DND-41 (cell line): ENCODE measurements around the gene ARHGAP15.

Experiments
- ATAC-seq: fragments of 200-7000 bp; cut with Tn5 transposase; 3 replicates; pipeline ENCODE4 v1.9.1; 2021; ENCODE audit warnings: low read depth; ENCODE audit not compliant: insufficient read depth
- DNase-seq: peaks from one replicate; pipeline ENCODE4 v3.0.0-alpha.2; 2020
- H2AFZ ChIP-seq: 2 replicates; pipeline ENCODE4 v1.6.0; 2012; ENCODE audit warnings: low read depth, low read length
- H3K27ac ChIP-seq: 2 replicates; pipeline ENCODE4 v1.5.1; 2012; ENCODE audit warnings: low read length, inconsistent platforms
- H3K27me3 ChIP-seq: fragments of 200-600 bp; sonication (generic); 2 replicates; pipeline ENCODE4 v1.6.0; 2012; ENCODE audit warnings: low read length, mild to moderate bottlenecking, inconsistent platforms; ENCODE audit not compliant: insufficient read depth, poor library complexity
- H3K36me3 ChIP-seq: 2 replicates; pipeline ENCODE4 v1.5.1; 2012; ENCODE audit warnings: low read length, inconsistent platforms; ENCODE audit not compliant: insufficient read depth
- H3K4me1 ChIP-seq: 2 replicates; pipeline ENCODE4 v1.5.1; 2012; ENCODE audit warnings: mild to moderate bottlenecking, low read length; ENCODE audit not compliant: insufficient read depth
- H3K4me2 ChIP-seq: 2 replicates; pipeline ENCODE4 v1.6.0; 2012; ENCODE audit warnings: mild to moderate bottlenecking, moderate library complexity, low read length, inconsistent platforms; ENCODE audit not compliant: insufficient read depth
- H3K4me3 ChIP-seq, 2 experiments: fragments of 200-600 bp in 1 of 2; shearing (Covaris generic) in 1 of 2; 2 replicates each; pipeline ENCODE4 v1.5.1; 2012 to 2016; ENCODE audit warnings: inconsistent platforms in 2 of 2, low read length in 2 of 2, mild to moderate bottlenecking in 2 of 2, low read depth in 1 of 2, moderate library complexity in 1 of 2
- H3K79me2 ChIP-seq: 2 replicates; pipeline ENCODE4 v1.6.0; 2012; ENCODE audit warnings: low read length, inconsistent platforms; ENCODE audit not compliant: insufficient read depth
- H3K9ac ChIP-seq: 2 replicates; pipeline ENCODE4 v1.6.0; 2012; ENCODE audit warnings: low read depth, mild to moderate bottlenecking, inconsistent platforms, low read length, moderate library complexity
- H3K9me3 ChIP-seq: 2 replicates; pipeline ENCODE4 v1.5.1; 2012; ENCODE audit warnings: low read length, moderate library complexity, mild to moderate bottlenecking, inconsistent platforms; ENCODE audit not compliant: insufficient read depth, severe bottlenecking
- H4K20me1 ChIP-seq: 2 replicates; pipeline ENCODE4 v1.6.0; 2012; ENCODE audit warnings: low read length; ENCODE audit not compliant: insufficient read depth
- CTCF ChIP-seq: IDR thresholded peaks from 2 replicates; pipeline ENCODE4 v1.5.1; 2012; ENCODE audit warnings: borderline replicate concordance, low read length, moderate library complexity, mild to moderate bottlenecking; ENCODE audit not compliant: poor library complexity, severe bottlenecking; ENCODE audit errors: extremely low read depth
- EZH2 ChIP-seq: IDR thresholded peaks from 3 replicates; pipeline ENCODE4 v1.6.1; 2012; ENCODE audit warnings: borderline replicate concordance, low read depth, mild to moderate bottlenecking, moderate library complexity, low read length, inconsistent platforms; ENCODE audit not compliant: severe bottlenecking

The ARHGAP15 gene

GRCh38 chr2:143684551-143685320 lies 555.5 kb downstream of the ARHGAP15 start:
- no peak overlapping the region for H3K27ac ChIP-seq
- H3K4me2 ChIP-seq, result no peak overlapping the region
- H3K9ac ChIP-seq, result no peak overlapping the region
- no peaks in the 10 kb centered on the region for H3K4me1 ChIP-seq
- no peak overlapping the region for H2AFZ ChIP-seq
- no peaks in the 10 kb centered on the region for H3K9me3 ChIP-seq
- H4K20me1 ChIP-seq, result no peaks in the 10 kb centered on the region
- TF ChIP-seq CTCF (no peak), EZH2 (no peak)
- DNase-seq, result no peak
- no peaks in the 10 kb centered on the region for H3K27me3 ChIP-seq
- no peak overlapping the region for H3K4me3 ChIP-seq
- no peak for ATAC-seq
- peaks cover 7% of the 10 kb centered on the region; the same call in 1 of the 2 replicates for H3K36me3 ChIP-seq
- H3K79me2 ChIP-seq, result no peaks in the 10 kb centered on the region; the same call in 1 of the 2 replicates

GRCh38 chr2:143685421-143686078 lies 556.3 kb downstream of the ARHGAP15 start:
- DNase-seq (no peak), ATAC-seq (no peak)
- Histone ChIP-seq H3K27ac (no peak overlapping the region), H4K20me1 (no peaks in the 10 kb centered on the region), H2AFZ (no peak overlapping the region), H3K27me3 (no peaks in the 10 kb centered on the region), H3K79me2 (no peaks in the 10 kb centered on the region; the same call in 1 of the 2 replicates), H3K4me3 (no peak overlapping the region), H3K4me2 (no peak overlapping the region), H3K4me1 (no peaks in the 10 kb centered on the region), H3K9ac (no peak overlapping the region), H3K36me3 (peaks cover 14% of the 10 kb centered on the region; the same call in 1 of the 2 replicates), H3K9me3 (no peaks in the 10 kb centered on the region)
- TF ChIP-seq EZH2, result no peak
- no peak for TF ChIP-seq CTCF

- Histone ChIP-seq H3K9ac (no peak overlapping the region), H3K27me3 (no peaks in the 10 kb centered on the region), H3K79me2 (no peaks in the 10 kb centered on the region), H3K27ac (no peak overlapping the region), H3K4me3 (no peak overlapping the region), H3K4me1 (no peaks in the 10 kb centered on the region), H3K36me3 (peaks cover 22% of the 10 kb centered on the region; the same call in 1 of the 2 replicates), H3K9me3 (no peaks in the 10 kb centered on the region), H4K20me1 (no peaks in the 10 kb centered on the region), H2AFZ (no peak overlapping the region), H3K4me2 (no peak overlapping the region)
- ATAC-seq, result no peak
- TF ChIP-seq EZH2 (no peak), CTCF (peak; percentile 54)
- no peak for DNase-seq
Measured at GRCh38 chr2:143686585-143687164, 557.5 kb downstream of the ARHGAP15 start.
